GM10847 (cell line): ENCODE data around the gene FSIP1.

Experiments
- POLR2A ChIP-seq: IDR thresholded peaks from 2 replicates; pipeline ENCODE4 v1.6.1; 2011; ENCODE audit not compliant: insufficient read length; ENCODE audit errors: extremely low read depth

Gene FSIP1

GRCh38 chr15:39783244-39783820 lies 691 bp upstream of the FSIP1 start:
- TF ChIP-seq POLR2A, result no peak

- TF ChIP-seq POLR2A, result no peak
Measured at GRCh38 chr15:39781967-39782302, 706 bp downstream of the FSIP1 start.

GRCh38 chr15:39781147-39781966 lies 1.3 kb downstream of the FSIP1 start:
- no peak for TF ChIP-seq POLR2A

- TF ChIP-seq POLR2A, result no peak
Measured at GRCh38 chr15:39778021-39778420, 4.6 kb downstream of the FSIP1 start.

GRCh38 chr15:39777496-39777895 lies 5.1 kb downstream of the FSIP1 start:
- no peak for TF ChIP-seq POLR2A

- no peak for TF ChIP-seq POLR2A
Measured at GRCh38 chr15:39776068-39776467, 6.6 kb downstream of the FSIP1 start.

- no peak for TF ChIP-seq POLR2A
Measured at GRCh38 chr15:39774688-39775267, 7.9 kb downstream of the FSIP1 start.

GRCh38 chr15:39770748-39771689 lies 11.6 kb downstream of the FSIP1 start:
- TF ChIP-seq POLR2A, result no peak

- TF ChIP-seq POLR2A, result no peak
Measured at GRCh38 chr15:39767921-39768320, 14.7 kb downstream of the FSIP1 start.

GRCh38 chr15:39761006-39761405 lies 21.6 kb downstream of the FSIP1 start:
- TF ChIP-seq POLR2A, result no peak

- TF ChIP-seq POLR2A, result no peak
Measured at GRCh38 chr15:39756806-39757522, 25.7 kb downstream of the FSIP1 start.

- no peak for TF ChIP-seq POLR2A
Measured at GRCh38 chr15:39752991-39753390, 29.6 kb downstream of the FSIP1 start.

- TF ChIP-seq POLR2A, result no peak
Measured at GRCh38 chr15:39752246-39752645, 30.4 kb downstream of the FSIP1 start.

GRCh38 chr15:39748276-39748675 lies 34.4 kb downstream of the FSIP1 start:
- TF ChIP-seq POLR2A, result no peak

GRCh38 chr15:39747326-39747725 lies 35.3 kb downstream of the FSIP1 start:
- no peak for TF ChIP-seq POLR2A
